ENCODE results near the gene KLK7.
"Not testable (repeated sequence)": the region's sequence is repeated elsewhere in the genome, so short reads cannot be mapped to it uniquely, and the experiment has no call there.

Gene KLK7

GRCh38 chr19:50974702-50975556 lies 8.8 kb downstream of the KLK7 start:
- H3K36me3 Mint-ChIP-seq = no peaks in the 10 kb centered on the region
- peaks cover 36% of the 10 kb centered on the region for H3K27me3 Mint-ChIP-seq
- no peak overlapping the region for H3K4me3 Mint-ChIP-seq
- H3K27ac Mint-ChIP-seq = no peak overlapping the region
- H3K9me3 Mint-ChIP-seq (ENCODE audit: low read depth) = no peaks in the 10 kb centered on the region
- H3K4me1 Mint-ChIP-seq (ENCODE audit: low read depth) = no peaks in the 10 kb centered on the region

- Mint-ChIP-seq H3K4me3 (no peak overlapping the region), H3K36me3 (no peaks in the 10 kb centered on the region), H3K27me3 (peaks cover 40% of the 10 kb centered on the region), H3K4me1 (ENCODE audit: low read depth) (no peaks in the 10 kb centered on the region), H3K27ac (no peak overlapping the region), H3K9me3 (ENCODE audit: low read depth) (no peaks in the 10 kb centered on the region)
Measured at GRCh38 chr19:50972795-50973376, 10.8 kb downstream of the KLK7 start.

- H3K4me1 Mint-ChIP-seq (ENCODE audit: low read depth); H3K9me3 Mint-ChIP-seq (ENCODE audit: low read depth); H3K27ac Mint-ChIP-seq; H3K36me3 Mint-ChIP-seq; H3K4me3 Mint-ChIP-seq: not testable (repeated sequence)
- peaks cover 30% of the 10 kb centered on the region for H3K27me3 Mint-ChIP-seq
Measured at GRCh38 chr19:50969810-50970209, 13.9 kb downstream of the KLK7 start.

GRCh38 chr19:50969413-50969760 lies 14.3 kb downstream of the KLK7 start, which contains the start of gene KLK6:
Gene KLK6, minus strand, starts transcription at chr19:50969591. Its CDS starts 1,487 bp downstream, at chr19:50968104.
- H3K4me1 Mint-ChIP-seq (ENCODE audit: low read depth) = no peaks in the 10 kb centered on the region
- H3K27me3 Mint-ChIP-seq = peaks cover 29% of the 10 kb centered on the region
- no peaks in the 10 kb centered on the region for H3K9me3 Mint-ChIP-seq (ENCODE audit: low read depth)
- no peaks in the 10 kb centered on the region for H3K36me3 Mint-ChIP-seq
- no peak within 1 kb of the TSS for H3K27ac Mint-ChIP-seq
- H3K4me3 Mint-ChIP-seq = no peak within 1 kb of the TSS

- no peak overlapping the region for H3K4me3 Mint-ChIP-seq
- H3K27me3 Mint-ChIP-seq = peaks cover 27% of the 10 kb centered on the region
- H3K4me1 Mint-ChIP-seq (ENCODE audit: low read depth) = no peaks in the 10 kb centered on the region
- H3K9me3 Mint-ChIP-seq (ENCODE audit: low read depth) = no peaks in the 10 kb centered on the region
- H3K27ac Mint-ChIP-seq = no peak overlapping the region
- H3K36me3 Mint-ChIP-seq = no peaks in the 10 kb centered on the region
Measured at GRCh38 chr19:50968716-50969412, 14.9 kb downstream of the KLK7 start.

- H3K27ac Mint-ChIP-seq = no peak overlapping the region
- no peaks in the 10 kb centered on the region for H3K9me3 Mint-ChIP-seq (ENCODE audit: low read depth)
- H3K4me1 Mint-ChIP-seq (ENCODE audit: low read depth) = no peaks in the 10 kb centered on the region
- peaks cover 30% of the 10 kb centered on the region for H3K27me3 Mint-ChIP-seq
- no peak overlapping the region for H3K4me3 Mint-ChIP-seq
- no peaks in the 10 kb centered on the region for H3K36me3 Mint-ChIP-seq
Measured at GRCh38 chr19:50967929-50968715, 15.6 kb downstream of the KLK7 start.

- Mint-ChIP-seq H3K36me3 (no peaks in the 10 kb centered on the region), H3K27ac (no peak overlapping the region), H3K4me1 (ENCODE audit: low read depth) (no peaks in the 10 kb centered on the region), H3K4me3 (no peak overlapping the region), H3K27me3 (peaks cover 22% of the 10 kb centered on the region), H3K9me3 (ENCODE audit: low read depth) (peaks cover 4% of the 10 kb centered on the region)
Measured at GRCh38 chr19:50964266-50964665, 19.5 kb downstream of the KLK7 start.

DNA sequence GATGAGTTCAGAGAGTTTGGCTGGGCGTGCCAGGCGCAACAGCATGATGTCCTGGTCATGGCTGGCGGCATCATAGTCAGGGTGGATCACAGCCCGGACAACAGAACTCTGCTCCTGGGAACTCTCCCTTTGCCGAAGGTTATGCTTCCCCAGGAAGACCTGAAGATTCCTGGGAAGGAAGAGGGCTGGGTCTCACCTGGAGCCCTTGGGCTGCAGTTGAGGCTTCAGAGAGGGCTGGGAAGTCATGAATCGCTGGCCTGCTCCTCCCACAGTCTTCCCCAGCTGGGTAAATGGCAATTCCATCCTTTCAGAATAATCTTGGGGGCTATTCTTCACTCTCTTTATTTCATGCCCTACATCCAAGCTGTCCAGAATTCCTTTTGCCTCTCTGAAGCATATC lies 20.3 kb downstream of the KLK7 start:
- Mint-ChIP-seq H3K9me3 (ENCODE audit: low read depth) (peaks cover 4% of the 10 kb centered on the region), H3K27ac (no peak overlapping the region), H3K4me3 (no peak overlapping the region), H3K4me1 (ENCODE audit: low read depth) (no peaks in the 10 kb centered on the region), H3K36me3 (no peaks in the 10 kb centered on the region), H3K27me3 (peaks cover 27% of the 10 kb centered on the region)

GRCh38 chr19:50962245-50962644 lies 21.5 kb downstream of the KLK7 start:
- H3K4me3 Mint-ChIP-seq = no peak overlapping the region
- H3K27ac Mint-ChIP-seq = no peak overlapping the region
- peaks cover 32% of the 10 kb centered on the region for H3K27me3 Mint-ChIP-seq

GRCh38 chr19:50959731-50960500 lies 23.8 kb downstream of the KLK7 start:
- Mint-ChIP-seq H3K4me1 (ENCODE audit: low read depth) (no peaks in the 10 kb centered on the region), H3K27ac (no peak overlapping the region), H3K27me3 (peaks cover 27% of the 10 kb centered on the region), H3K36me3 (no peaks in the 10 kb centered on the region), H3K4me3 (no peak overlapping the region), H3K9me3 (ENCODE audit: low read depth) (peaks cover 4% of the 10 kb centered on the region)

More at GRCh38 chr19:50962245-50962644, 21.5 kb downstream of the KLK7 start:
- Mint-ChIP-seq H3K4me1 (ENCODE audit: low read depth) (no peaks in the 10 kb centered on the region), H3K36me3 (no peaks in the 10 kb centered on the region), H3K9me3 (ENCODE audit: low read depth) (peaks cover 4% of the 10 kb centered on the region)

DNA sequence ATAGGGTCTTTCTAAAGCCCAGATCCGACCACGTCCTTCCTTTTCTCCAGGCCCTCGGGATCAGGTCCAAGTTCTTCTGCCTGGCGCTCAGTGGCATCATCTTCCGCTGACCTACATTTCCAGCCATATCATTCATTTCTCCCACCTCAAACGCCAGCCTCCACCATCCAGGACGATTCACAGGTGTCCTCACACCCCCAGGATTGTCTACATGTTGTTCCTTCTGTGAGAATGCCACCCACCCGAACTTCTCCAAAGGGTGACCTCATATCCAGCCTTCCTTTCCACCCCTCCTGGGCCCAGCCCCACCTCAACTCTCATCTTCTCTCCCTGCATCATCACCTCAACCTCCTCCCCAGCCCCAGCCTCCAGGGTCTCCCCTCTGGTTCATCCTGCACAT lies 26.1 kb downstream of the KLK7 start:
- Mint-ChIP-seq H3K4me3 (no peak overlapping the region), H3K4me1 (ENCODE audit: low read depth) (no peaks in the 10 kb centered on the region), H3K36me3 (no peaks in the 10 kb centered on the region), H3K27me3 (peaks cover 25% of the 10 kb centered on the region), H3K27ac (no peak overlapping the region), H3K9me3 (ENCODE audit: low read depth) (peaks cover under 1% of the 10 kb centered on the region)

DNA sequence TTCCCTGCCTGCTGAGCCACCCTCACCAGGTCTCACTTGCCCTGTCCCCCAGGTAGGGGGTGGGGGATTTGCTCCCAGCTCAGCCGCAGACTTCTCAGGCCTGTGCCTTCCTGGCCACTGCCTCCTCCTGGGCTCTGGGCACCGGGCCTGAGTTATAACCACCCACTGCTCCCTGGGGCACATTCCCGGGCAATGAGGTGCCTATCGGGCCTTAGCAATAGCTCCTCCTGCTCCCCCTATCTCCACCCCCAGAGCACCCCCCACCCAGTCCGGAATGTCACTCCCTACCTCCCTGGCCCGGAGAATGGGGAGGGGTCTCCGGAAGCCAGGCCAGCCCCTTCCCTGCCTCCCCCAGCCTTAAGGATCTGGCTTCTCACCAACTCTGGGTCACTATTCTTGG lies 30.8 kb downstream of the KLK7 start, which contains the start of gene KLK5:
Gene KLK5 (minus strand): TSS at position 129 of the 400 bp plus-strand sequence. CDS start 381 bp downstream, outside the sequence.
- Mint-ChIP-seq H3K27me3 (peaks cover 27% of the 10 kb centered on the region), H3K9me3 (ENCODE audit: low read depth) (no peaks in the 10 kb centered on the region), H3K27ac (no peak within 1 kb of the TSS), H3K36me3 (no peaks in the 10 kb centered on the region), H3K4me3 (no peak within 1 kb of the TSS), H3K4me1 (ENCODE audit: low read depth) (no peaks in the 10 kb centered on the region)

DNA sequence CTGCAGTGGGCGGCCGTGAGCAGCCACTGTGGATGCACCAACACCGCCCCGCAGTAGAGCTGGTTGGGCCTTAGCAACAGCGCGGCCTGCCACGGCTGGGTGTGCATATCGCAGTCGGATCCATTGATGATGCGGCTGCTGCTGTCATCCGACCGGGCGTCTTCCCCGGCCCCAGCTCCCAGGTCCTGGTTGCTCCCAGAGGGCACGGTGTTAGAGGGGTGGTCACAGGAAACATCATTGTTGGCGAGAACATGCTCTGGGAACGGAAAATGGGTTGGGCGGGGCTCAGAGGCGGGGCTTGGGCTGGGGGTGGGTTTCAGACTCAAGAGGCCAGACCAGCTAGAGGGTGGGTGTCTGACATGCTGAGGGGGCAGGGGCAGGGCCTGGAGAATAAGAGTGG lies 33.9 kb downstream of the KLK7 start:
- Mint-ChIP-seq H3K27ac (no peak overlapping the region), H3K4me1 (ENCODE audit: low read depth) (no peaks in the 10 kb centered on the region), H3K27me3 (peaks cover 31% of the 10 kb centered on the region), H3K36me3 (no peaks in the 10 kb centered on the region), H3K4me3 (no peak overlapping the region), H3K9me3 (ENCODE audit: low read depth) (no peaks in the 10 kb centered on the region)

DNA sequence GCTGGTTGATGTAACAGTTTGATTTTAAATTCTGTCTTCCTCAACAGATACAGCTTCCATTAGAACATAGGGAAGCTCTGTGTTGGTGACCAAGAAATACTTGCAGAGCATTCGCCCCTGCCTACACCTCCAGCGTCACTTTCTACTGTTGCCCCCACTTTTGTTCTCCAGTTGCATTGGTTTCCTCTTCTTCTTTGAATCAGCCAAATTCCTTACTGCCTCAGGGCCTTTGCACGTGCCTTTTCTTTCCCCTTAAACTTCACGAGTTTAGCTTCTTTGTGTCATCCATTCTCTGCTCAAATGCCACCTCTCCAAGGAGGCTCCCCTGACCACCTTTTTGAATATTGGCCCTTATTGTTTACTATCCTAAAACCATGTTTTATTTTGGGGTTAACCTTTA lies 36.6 kb downstream of the KLK7 start:
- no peaks in the 10 kb centered on the region for H3K4me1 Mint-ChIP-seq (ENCODE audit: low read depth)
- H3K27me3 Mint-ChIP-seq = peaks cover 26% of the 10 kb centered on the region
- no peaks in the 10 kb centered on the region for H3K9me3 Mint-ChIP-seq (ENCODE audit: low read depth)

More for the DNA sequence above, 36.6 kb downstream of the KLK7 start:
- Mint-ChIP-seq H3K4me3 (no peak overlapping the region), H3K36me3 (no peaks in the 10 kb centered on the region), H3K27ac (no peak overlapping the region)
